CD4-positive, CD25-positive, alpha-beta regulatory T cell (primary cell): ENCODE data around the gene ACTR5. TPM values are rescaled to one million over a fixed set of nuclear protein-coding genes. Genes with fewer than 3 reads are reported as not detected.
A peak's percentile ranks its signal among the peaks of the same experiment; 100 is the strongest.

Experiments
- ATAC-seq, 2 donors: fragments of 150-1000 bp; cut with Tn5 transposase; one replicate each; pipeline ENCODE4 v1.10.0; 2021; ENCODE audit warnings: low read depth in 2 of 2, moderate number of reproducible peaks in 2 of 2, moderate library complexity in 1 of 2
- DNase-seq, 3 donors: peaks; one replicate each; pipeline versions ENCODE4 v3.0.0 to v3.0.0-alpha.2; 2012 to 2022; ENCODE audit warnings: mixed read lengths in 1 of 3
- H3K27ac ChIP-seq: one replicate; pipeline ENCODE4 v1.7.0; 2013; ENCODE audit warnings: mild to moderate bottlenecking, low read length; ENCODE audit not compliant: insufficient read depth, poor library complexity, severe bottlenecking
- H3K27me3 ChIP-seq: one replicate; pipeline ENCODE4 v1.7.0; 2013; ENCODE audit warnings: low read length; ENCODE audit not compliant: control insufficient read depth, insufficient read depth
- H3K36me3 ChIP-seq: one replicate; pipeline ENCODE4 v1.7.0; 2013; ENCODE audit warnings: mild to moderate bottlenecking, low read length, moderate library complexity; ENCODE audit not compliant: control insufficient read depth, insufficient read depth
- H3K4me1 ChIP-seq: 2 replicates; pipeline ENCODE4 v1.7.0; 2013; ENCODE audit warnings: mild to moderate bottlenecking, low read length; ENCODE audit not compliant: insufficient read depth, control insufficient read depth, poor library complexity, severe bottlenecking
- H3K4me3 ChIP-seq: one replicate; pipeline ENCODE4 v1.7.0; 2013; ENCODE audit warnings: low read depth, mild to moderate bottlenecking, low read length, moderate library complexity
- H3K9me3 ChIP-seq, 2 experiments: 1 replicate in 1 of 2; 2 replicates in 1 of 2; pipeline ENCODE4 v1.7.0; 2013; ENCODE audit warnings: low read length in 2 of 2, mild to moderate bottlenecking in 1 of 2, moderate library complexity in 1 of 2; ENCODE audit not compliant: control insufficient read depth in 2 of 2
- H3K27ac Mint-ChIP-seq, 3 donors: one replicate each; pipeline ENCODE4 v1.8.0; 2020 to 2022; ENCODE audit warnings: mild to moderate bottlenecking in 3 of 3, mixed read lengths in 3 of 3, moderate library complexity in 2 of 3
- H3K27me3 Mint-ChIP-seq: one replicate; pipeline ENCODE4 v1.8.0; 2022; ENCODE audit warnings: mild to moderate bottlenecking, mixed read lengths
- H3K36me3 Mint-ChIP-seq: one replicate; pipeline ENCODE4 v1.8.0; 2020; ENCODE audit warnings: mixed read lengths
- H3K4me1 Mint-ChIP-seq, 4 donors: one replicate each; pipeline ENCODE4 v1.8.0; 2020 to 2022; ENCODE audit warnings: mixed read lengths in 4 of 4, mild to moderate bottlenecking in 1 of 4
- H3K4me3 Mint-ChIP-seq, 4 donors: one replicate each; pipeline ENCODE4 v1.8.0; 2020 to 2022; ENCODE audit warnings: mild to moderate bottlenecking in 4 of 4, mixed read lengths in 4 of 4, moderate library complexity in 3 of 4
- H3K9me3 Mint-ChIP-seq, 7 donors: one replicate each; pipeline ENCODE4 v1.8.0; 2020 to 2022; ENCODE audit warnings: mixed read lengths in 7 of 7, mild to moderate bottlenecking in 3 of 7, moderate library complexity in 2 of 7
- polyA plus RNA-seq, 4 donors: library from polyadenylated mRNA; unstranded; fragments of 300-500 nt; fragmentation: Illumina TruSeq; gene quantifications; one replicate each; pipeline ENCODE4 v1.2.3, GENCODE V29; 2021
- total RNA-seq: library from RNA; stranded (reverse); gene quantifications from one replicate; pipeline ENCODE4 v1.2.3, GENCODE V29; 2022

Gene ACTR5
- total RNA-seq (14.5 TPM), polyA plus RNA-seq (10 to 100 TPM in 2 of 4 donors, 1 to 10 TPM in 2; 6.1 to 12.2 (median 10.3) TPM)

DNA sequence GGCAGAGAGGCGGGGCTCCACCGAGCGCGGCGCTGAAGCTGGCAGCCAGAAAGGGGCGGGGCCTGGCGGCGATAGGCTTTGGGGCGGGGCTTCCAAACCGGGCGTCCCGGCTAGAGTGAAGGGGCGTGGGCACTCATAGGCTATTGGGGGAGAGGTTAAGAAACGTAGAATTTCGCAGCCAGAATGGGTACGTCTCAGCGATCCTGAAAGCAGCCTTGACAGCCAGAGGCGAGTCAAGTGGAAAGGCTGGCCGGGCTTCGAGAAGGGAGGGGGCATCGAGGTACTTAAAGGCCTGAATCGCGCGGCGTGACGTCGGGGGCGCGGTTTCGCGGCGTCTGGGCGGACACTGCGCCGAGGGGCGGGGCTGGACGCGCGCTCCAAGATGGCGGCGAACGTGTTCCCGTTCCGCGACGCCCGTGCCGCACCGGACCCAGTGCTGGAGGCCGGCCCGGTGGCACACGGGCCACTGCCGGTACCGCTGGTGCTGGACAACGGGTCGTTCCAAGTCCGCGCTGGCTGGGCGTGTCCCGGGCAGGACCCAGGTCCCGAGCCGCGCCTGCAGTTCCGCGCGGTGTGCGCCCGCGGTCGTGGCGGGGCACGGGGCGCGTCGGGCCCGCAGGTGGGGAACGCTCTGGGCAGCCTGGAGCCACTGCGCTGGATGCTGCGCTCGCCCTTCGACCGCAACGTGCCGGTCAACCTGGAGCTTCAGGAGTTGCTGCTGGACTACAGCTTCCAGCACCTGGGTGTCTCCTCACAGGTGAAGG lies at the start of gene ACTR5:
Gene ACTR5, plus strand, starts transcription at position 364 of the 764 bp plus-strand sequence. Its CDS starts 19 bp downstream, at position 383.
- Histone ChIP-seq H3K9me3 (no peaks in the 10 kb centered on the region), H3K27ac (peak within 1 kb of the TSS; percentile 90), H3K4me3 (peak within 1 kb of the TSS; percentile 94), H3K36me3 (peaks cover 22% of the 10 kb centered on the region), H3K27me3 (no peaks in the 10 kb centered on the region), H3K4me1 (peaks cover 16% of the 10 kb centered on the region)
- Mint-ChIP-seq H3K4me1 (peaks cover 6 to 28% (median 23%) of the 10 kb centered on the region in 4 donors), H3K9me3 (no peaks in the 10 kb centered on the region), H3K36me3 (peaks cover 7% of the 10 kb centered on the region), H3K27ac (peak within 1 kb of the TSS; percentile 98 to 100 (median 99)), H3K4me3 (peak within 1 kb of the TSS; percentile 94 to 99 (median 98)), H3K27me3 (peaks cover 10% of the 10 kb centered on the region)
- peak; percentile 93 to 99 (median 94) for DNase-seq
- peak; percentile 86 to 89 for ATAC-seq

GRCh38 chr20:38698541-38698940 lies 49.7 kb upstream of the ACTR5 start:
- no peak for ATAC-seq
- Histone ChIP-seq H3K9me3 (no peaks in the 10 kb centered on the region), H3K4me3 (no peak overlapping the region), H3K27ac (no peak overlapping the region), H3K27me3 (no peaks in the 10 kb centered on the region), H3K4me1 (no peaks in the 10 kb centered on the region), H3K36me3 (no peaks in the 10 kb centered on the region)
- H3K4me3 Mint-ChIP-seq: no peak overlapping the region
- peaks cover 0 to 3% (median 0%) of the 10 kb centered on the region in 7 donors for H3K9me3 Mint-ChIP-seq
- H3K27ac Mint-ChIP-seq: no peak overlapping the region
- H3K36me3 Mint-ChIP-seq: no peaks in the 10 kb centered on the region
- H3K27me3 Mint-ChIP-seq: peaks cover 6% of the 10 kb centered on the region
- H3K4me1 Mint-ChIP-seq: no peaks in the 10 kb centered on the region
- DNase-seq: no peak

DNA sequence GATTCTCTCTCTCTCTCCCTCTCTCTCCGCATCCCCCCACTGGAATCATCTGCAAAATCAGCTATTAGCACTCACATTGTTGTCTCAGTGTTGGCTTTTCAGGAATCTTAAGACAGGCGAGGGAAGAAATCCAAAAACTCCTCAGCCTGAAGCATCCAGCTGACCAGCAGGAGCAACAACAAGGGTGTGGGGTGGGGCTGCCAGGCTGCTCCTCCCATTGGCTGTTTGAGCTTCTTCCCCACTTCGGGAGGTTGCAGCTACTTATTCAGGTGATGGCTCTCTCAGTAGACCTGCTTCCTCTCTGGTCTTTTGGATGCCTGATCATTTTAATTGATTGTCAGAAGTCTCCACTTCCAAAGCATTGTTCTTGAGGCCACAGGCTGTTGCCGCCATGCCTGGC lies 48.1 kb upstream of the ACTR5 start:
- Histone ChIP-seq H3K4me1 (no peaks in the 10 kb centered on the region), H3K27me3 (no peaks in the 10 kb centered on the region), H3K9me3 (no peaks in the 10 kb centered on the region), H3K27ac (no peak overlapping the region), H3K4me3 (no peak overlapping the region), H3K36me3 (no peaks in the 10 kb centered on the region)
- peaks cover 0 to 2% (median 0%) of the 10 kb centered on the region in 7 donors for H3K9me3 Mint-ChIP-seq
- H3K27ac Mint-ChIP-seq: no peak overlapping the region
- peaks cover 6% of the 10 kb centered on the region for H3K27me3 Mint-ChIP-seq
- no peak overlapping the region for H3K4me3 Mint-ChIP-seq
- DNase-seq (no peak), ATAC-seq (no peak)
- H3K4me1 Mint-ChIP-seq: no peaks in the 10 kb centered on the region
- no peaks in the 10 kb centered on the region for H3K36me3 Mint-ChIP-seq

DNA sequence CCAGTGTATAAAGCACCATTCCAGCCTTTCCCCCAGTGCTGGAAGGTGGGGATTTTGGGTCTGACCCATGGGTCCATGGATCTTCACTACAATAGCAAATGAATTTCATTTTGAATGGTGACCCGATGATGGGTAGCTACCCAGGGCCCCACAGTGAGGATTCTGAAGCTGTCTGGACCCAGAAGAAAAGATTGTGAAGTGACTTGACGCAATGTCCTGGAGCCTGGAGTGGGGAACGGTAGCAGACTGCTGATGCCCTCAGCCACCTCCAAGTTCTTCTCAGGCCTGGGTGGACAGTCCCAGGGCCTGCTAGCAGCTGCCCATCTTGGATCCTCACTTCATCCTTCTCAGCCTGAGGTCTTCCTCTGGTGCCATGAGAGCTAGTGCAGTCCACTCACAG lies 47.3 kb upstream of the ACTR5 start:
- ATAC-seq: no peak
- Mint-ChIP-seq H3K27me3 (peaks cover 6% of the 10 kb centered on the region), H3K4me1 (no peaks in the 10 kb centered on the region), H3K36me3 (no peaks in the 10 kb centered on the region), H3K27ac (no peak overlapping the region), H3K9me3 (peaks cover 0 to 2% (median 0%) of the 10 kb centered on the region in 7 donors), H3K4me3 (no peak overlapping the region)
- Histone ChIP-seq H3K9me3 (no peaks in the 10 kb centered on the region), H3K27me3 (no peaks in the 10 kb centered on the region), H3K36me3 (no peaks in the 10 kb centered on the region), H3K4me1 (no peaks in the 10 kb centered on the region), H3K4me3 (no peak overlapping the region), H3K27ac (no peak overlapping the region)
- no peak for DNase-seq

DNA sequence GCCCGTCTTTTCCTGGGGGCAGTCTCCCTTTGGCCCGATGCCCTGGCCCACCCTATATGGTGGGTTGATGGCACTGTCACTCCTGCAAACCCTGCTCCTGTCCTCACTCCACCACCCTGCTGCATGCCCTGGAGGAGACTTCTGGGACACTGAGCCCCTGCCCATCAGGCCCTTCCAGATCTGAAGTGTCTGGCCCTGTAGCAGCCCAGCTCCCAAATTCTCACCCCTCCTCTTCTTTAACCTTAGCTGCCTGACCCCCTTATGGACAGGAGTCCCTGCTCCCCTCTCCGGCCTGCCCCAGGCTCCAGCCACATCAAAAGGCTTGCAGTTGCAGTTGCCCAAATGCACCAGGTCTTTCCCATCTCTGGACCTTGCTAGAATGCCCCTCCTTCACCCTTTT lies 44.7 kb upstream of the ACTR5 start:
- peaks cover 0 to 2% (median 0%) of the 10 kb centered on the region in 7 donors for H3K9me3 Mint-ChIP-seq
- H3K36me3 Mint-ChIP-seq: no peaks in the 10 kb centered on the region
- peaks cover 13% of the 10 kb centered on the region for H3K27me3 Mint-ChIP-seq
- ATAC-seq (no peak), DNase-seq (no peak)
- no peaks in the 10 kb centered on the region for H3K4me1 Mint-ChIP-seq
- Histone ChIP-seq H3K36me3 (no peaks in the 10 kb centered on the region), H3K4me3 (no peak overlapping the region), H3K27ac (no peak overlapping the region), H3K4me1 (no peaks in the 10 kb centered on the region), H3K9me3 (no peaks in the 10 kb centered on the region), H3K27me3 (peaks cover 4% of the 10 kb centered on the region)
- no peak overlapping the region for H3K27ac Mint-ChIP-seq
- no peak overlapping the region for H3K4me3 Mint-ChIP-seq

- Histone ChIP-seq H3K27ac (no peak overlapping the region), H3K36me3 (no peaks in the 10 kb centered on the region), H3K4me1 (no peaks in the 10 kb centered on the region), H3K27me3 (peaks cover 4% of the 10 kb centered on the region), H3K4me3 (no peak overlapping the region), H3K9me3 (no peaks in the 10 kb centered on the region)
- ATAC-seq: no peak
- no peak overlapping the region for H3K27ac Mint-ChIP-seq
- peaks cover 13% of the 10 kb centered on the region for H3K27me3 Mint-ChIP-seq
- no peaks in the 10 kb centered on the region for H3K4me1 Mint-ChIP-seq
- no peak overlapping the region for H3K4me3 Mint-ChIP-seq
- H3K36me3 Mint-ChIP-seq: no peaks in the 10 kb centered on the region
- DNase-seq: no peak
- H3K9me3 Mint-ChIP-seq: peaks cover 0 to 2% (median 0%) of the 10 kb centered on the region in 7 donors
Observed at GRCh38 chr20:38704136-38704535, 44.1 kb upstream of the ACTR5 start.

DNA sequence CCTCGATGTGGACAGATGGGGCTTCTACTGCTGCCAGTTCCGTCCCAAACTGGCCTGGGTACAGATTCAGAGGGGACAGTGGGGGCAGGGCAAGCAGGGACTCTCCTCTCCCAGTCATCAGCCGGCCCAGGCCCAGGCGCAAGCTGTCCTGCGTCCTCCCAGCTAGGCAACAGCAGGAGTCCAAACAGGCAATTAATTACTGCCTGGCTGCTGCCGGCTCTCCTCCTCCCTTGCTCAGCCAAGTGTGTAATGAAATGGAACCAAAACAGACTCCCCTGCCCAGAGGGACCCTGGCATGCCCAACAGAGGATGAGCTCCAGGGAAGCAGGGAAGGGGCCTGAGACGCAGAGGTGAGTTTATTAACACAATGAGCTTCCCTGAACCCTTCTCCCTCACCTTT lies 41.8 kb upstream of the ACTR5 start:
- H3K27me3 Mint-ChIP-seq: peaks cover 14% of the 10 kb centered on the region
- H3K9me3 ChIP-seq: no peaks in the 10 kb centered on the region
- H3K27ac Mint-ChIP-seq: no peak overlapping the region
- DNase-seq: no peak
- H3K4me3 ChIP-seq: no peak overlapping the region
- ATAC-seq: no peak
- H3K27me3 ChIP-seq: peaks cover 7% of the 10 kb centered on the region
- no peaks in the 10 kb centered on the region for H3K36me3 ChIP-seq
- H3K36me3 Mint-ChIP-seq: no peaks in the 10 kb centered on the region
- H3K4me1 ChIP-seq: no peaks in the 10 kb centered on the region
- peaks cover 0 to under 1% (median 0%) of the 10 kb centered on the region in 7 donors for H3K9me3 Mint-ChIP-seq
- H3K4me1 Mint-ChIP-seq: no peaks in the 10 kb centered on the region
- H3K4me3 Mint-ChIP-seq: no peak overlapping the region
- no peak overlapping the region for H3K27ac ChIP-seq

DNA sequence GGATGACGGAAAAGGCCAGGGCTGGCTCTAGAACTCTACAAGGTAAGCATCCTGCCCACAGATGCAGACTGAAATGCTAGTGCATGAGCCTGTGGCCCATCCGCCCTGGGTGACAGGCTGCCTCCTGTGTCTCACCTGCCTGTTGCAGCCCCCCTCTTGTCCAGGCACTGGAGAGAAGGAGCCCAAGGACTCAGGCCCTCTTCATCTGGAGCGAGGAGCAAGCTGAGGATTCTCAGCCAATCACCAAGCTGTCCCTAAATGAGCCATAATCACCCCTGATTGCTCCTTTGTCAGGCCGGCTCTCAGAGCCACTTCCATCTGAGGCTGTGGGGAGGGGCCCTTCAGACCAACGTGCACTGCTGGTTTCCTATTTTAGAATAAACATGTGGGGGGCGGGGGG lies 34.0 kb upstream of the ACTR5 start:
- Histone ChIP-seq H3K36me3 (no peaks in the 10 kb centered on the region), H3K27ac (no peak overlapping the region), H3K27me3 (peaks cover 15% of the 10 kb centered on the region), H3K4me1 (no peaks in the 10 kb centered on the region), H3K9me3 (no peaks in the 10 kb centered on the region), H3K4me3 (no peak overlapping the region)
- Mint-ChIP-seq H3K4me3 (no peak overlapping the region), H3K4me1 (no peaks in the 10 kb centered on the region), H3K27me3 (peaks cover 40% of the 10 kb centered on the region), H3K27ac (no peak overlapping the region), H3K9me3 (peaks cover 0 to 1% (median 0%) of the 10 kb centered on the region in 7 donors), H3K36me3 (no peaks in the 10 kb centered on the region)
- DNase-seq (no peak), ATAC-seq (no peak)
